GM18858 (cell line): ENCODE data around the gene ULK3.

ENCODE experiments used
- ATAC-seq: cut with Tn5 transposase; IDR thresholded peaks from one replicate; pipeline ENCODE4 v1.9.1; 2021; ENCODE audit not compliant: unreplicated experiment

ULK3 gene

GRCh38 chr15:74841891-74842373 lies 1.0 kb downstream of the ULK3 start:
- ATAC-seq, result no peak

GRCh38 chr15:74840851-74841775 lies 1.8 kb downstream of the ULK3 start:
- no peak for ATAC-seq

GRCh38 chr15:74839526-74840395 lies 3.2 kb downstream of the ULK3 start:
- ATAC-seq, result no peak

- ATAC-seq, result no peak
Observed at GRCh38 chr15:74838746-74839525, 4.0 kb downstream of the ULK3 start.

GRCh38 chr15:74838137-74838516 lies 4.8 kb downstream of the ULK3 start:
- no peak for ATAC-seq

- no peak for ATAC-seq
Observed at GRCh38 chr15:74837482-74838136, 5.3 kb downstream of the ULK3 start.

- ATAC-seq, result no peak
Observed at GRCh38 chr15:74836846-74837245, 6.1 kb downstream of the ULK3 start.

- ATAC-seq, result no peak
Observed at GRCh38 chr15:74835312-74835823, 7.6 kb downstream of the ULK3 start.

- no peak for ATAC-seq
Observed at GRCh38 chr15:74833376-74834107, 9.4 kb downstream of the ULK3 start.

- no peak for ATAC-seq
Observed at GRCh38 chr15:74832826-74833225, 10.1 kb downstream of the ULK3 start.

- no peak for ATAC-seq
Observed at GRCh38 chr15:74831813-74832495, 11.0 kb downstream of the ULK3 start.

- ATAC-seq, result no peak
Observed at GRCh38 chr15:74830868-74831267, 12.1 kb downstream of the ULK3 start.

- no peak for ATAC-seq
Observed at GRCh38 chr15:74829991-74830390, 13.0 kb downstream of the ULK3 start.

GRCh38 chr15:74829486-74829885 lies 13.5 kb downstream of the ULK3 start:
- no peak for ATAC-seq

GRCh38 chr15:74828835-74829234 lies 14.1 kb downstream of the ULK3 start:
- ATAC-seq, result no peak

GRCh38 chr15:74827614-74828013 lies 15.3 kb downstream of the ULK3 start:
- no peak for ATAC-seq

GRCh38 chr15:74826921-74827320 lies 16.0 kb downstream of the ULK3 start:
- ATAC-seq, result no peak

- no peak for ATAC-seq
Observed at GRCh38 chr15:74826364-74826819, 16.6 kb downstream of the ULK3 start, which contains the start of gene CPLX3. Gene CPLX3 (plus strand): TSS chr15:74826627. CDS start chr15:74826704, 77 bp downstream.

GRCh38 chr15:74825866-74826265 lies 17.1 kb downstream of the ULK3 start:
- no peak for ATAC-seq
